Measurements from ENCODE around the gene NGFR.

The NGFR gene

GRCh38 chr17:49452201-49452600 is 42.9 kb upstream of the NGFR start:
- DNase-seq (ENCODE audit: extremely low read depth, insufficient read length), result no peak
- H3K27me3 ChIP-seq (replicated peaks; ENCODE audit: control insufficient read depth, insufficient read depth, low read length), result no peaks in the 10 kb centered on the region; the same call in none of the 2 replicates
- no peak for TF ChIP-seq CTCF (IDR thresholded peaks at IDR 0.05; ENCODE audit: insufficient read depth, low read length, poor library complexity, severe bottlenecking)
- no peak overlapping the region for H3K4me3 ChIP-seq (replicated peaks; ENCODE audit: low read depth, low read length)
- no peaks in the 10 kb centered on the region for H3K36me3 ChIP-seq (ENCODE audit: control insufficient read depth, insufficient read depth, low read length)

GRCh38 chr17:49452661-49453060 is 42.4 kb upstream of the NGFR start:
- H3K36me3 ChIP-seq (ENCODE audit: control insufficient read depth, insufficient read depth, low read length), result no peaks in the 10 kb centered on the region
- no peak for TF ChIP-seq CTCF (IDR thresholded peaks at IDR 0.05; ENCODE audit: insufficient read depth, low read length, poor library complexity, severe bottlenecking)
- no peak overlapping the region for H3K4me3 ChIP-seq (replicated peaks; ENCODE audit: low read depth, low read length)
- no peak for DNase-seq (ENCODE audit: extremely low read depth, insufficient read length)
- peaks cover 2% of the 10 kb centered on the region for H3K27me3 ChIP-seq (replicated peaks; ENCODE audit: control insufficient read depth, insufficient read depth, low read length)

GRCh38 chr17:49454050-49454449 is 41.0 kb upstream of the NGFR start:
- no peak for DNase-seq (ENCODE audit: extremely low read depth, insufficient read length)
- Histone ChIP-seq H3K36me3 (ENCODE audit: control insufficient read depth, insufficient read depth, low read length) (no peaks in the 10 kb centered on the region), H3K27me3 (replicated peaks; ENCODE audit: control insufficient read depth, insufficient read depth, low read length) (peaks cover 2% of the 10 kb centered on the region), H3K4me3 (replicated peaks; ENCODE audit: low read depth, low read length) (no peak overlapping the region)
- no peak for TF ChIP-seq CTCF (IDR thresholded peaks at IDR 0.05; ENCODE audit: insufficient read depth, low read length, poor library complexity, severe bottlenecking)

GRCh38 chr17:49455272-49455861 is 39.7 kb upstream of the NGFR start:
- Histone ChIP-seq H3K27me3 (replicated peaks; ENCODE audit: control insufficient read depth, insufficient read depth, low read length) (peaks cover 4% of the 10 kb centered on the region), H3K4me3 (replicated peaks; ENCODE audit: low read depth, low read length) (no peak overlapping the region), H3K36me3 (ENCODE audit: control insufficient read depth, insufficient read depth, low read length) (no peaks in the 10 kb centered on the region)
- no peak for DNase-seq (ENCODE audit: extremely low read depth, insufficient read length)
- no peak for TF ChIP-seq CTCF (IDR thresholded peaks at IDR 0.05; ENCODE audit: insufficient read depth, low read length, poor library complexity, severe bottlenecking)

- no peak for DNase-seq (ENCODE audit: extremely low read depth, insufficient read length)
- Histone ChIP-seq H3K4me3 (replicated peaks; ENCODE audit: low read depth, low read length) (no peak overlapping the region), H3K36me3 (ENCODE audit: control insufficient read depth, insufficient read depth, low read length) (no peaks in the 10 kb centered on the region), H3K27me3 (replicated peaks; ENCODE audit: control insufficient read depth, insufficient read depth, low read length) (peaks cover 4% of the 10 kb centered on the region)
- no peak for TF ChIP-seq CTCF (IDR thresholded peaks at IDR 0.05; ENCODE audit: insufficient read depth, low read length, poor library complexity, severe bottlenecking)
These were observed 38.7 kb upstream of the NGFR start for GRCh38 chr17:49456183-49456965.
